IPS-NIHi7 (cell line): Measurements from ENCODE around the gene MRPS25.

Source experiments
- DNase-seq: peaks from one replicate; pipeline ENCODE4 v3.0.0; 2012; ENCODE audit warnings: mixed read lengths; ENCODE audit errors: extremely low spot score

Gene MRPS25

GRCh38 chr3:15064835-15065549 lies at the start of gene MRPS25:
TSS of gene MRPS25 (minus strand) at chr3:15065315. CDS start at chr3:15065194, 121 bp downstream.
- DNase-seq: peak; percentile 94

- no peak for DNase-seq
These were observed 48.8 kb upstream of the MRPS25 start for GRCh38 chr3:15113884-15114283.

- DNase-seq: no peak
These were observed 48.4 kb upstream of the MRPS25 start for GRCh38 chr3:15113471-15113870.

GRCh38 chr3:15112011-15112410 lies 46.9 kb upstream of the MRPS25 start:
- DNase-seq: no peak

GRCh38 chr3:15110206-15110605 lies 45.1 kb upstream of the MRPS25 start:
- no peak for DNase-seq

GRCh38 chr3:15108869-15109268 lies 43.8 kb upstream of the MRPS25 start:
- DNase-seq: no peak

- peak; percentile 93 for DNase-seq
These were observed 43.0 kb upstream of the MRPS25 start for GRCh38 chr3:15108082-15108545.

GRCh38 chr3:15107075-15107947 lies 42.2 kb upstream of the MRPS25 start:
- no peak for DNase-seq

- DNase-seq: no peak
These were observed 37.7 kb upstream of the MRPS25 start for GRCh38 chr3:15102836-15103235.

GRCh38 chr3:15102256-15102655 lies 37.1 kb upstream of the MRPS25 start:
- DNase-seq: no peak

GRCh38 chr3:15099364-15100098 lies 34.4 kb upstream of the MRPS25 start:
- no peak for DNase-seq

- peak; percentile 97 for DNase-seq
These were observed 33.6 kb upstream of the MRPS25 start, which contains the start of gene RBSN for GRCh38 chr3:15098503-15099363. TSS of gene RBSN (minus strand) at chr3:15099148. CDS start at chr3:15096120, 3,028 bp downstream.

GRCh38 chr3:15097891-15098290 lies 32.8 kb upstream of the MRPS25 start:
- DNase-seq: no peak

GRCh38 chr3:15096046-15096445 lies 30.9 kb upstream of the MRPS25 start:
- no peak for DNase-seq

- DNase-seq: no peak
These were observed 29.2 kb upstream of the MRPS25 start for GRCh38 chr3:15094187-15094875.

GRCh38 chr3:15092686-15093085 lies 27.6 kb upstream of the MRPS25 start:
- no peak for DNase-seq

- DNase-seq: no peak
These were observed 26.5 kb upstream of the MRPS25 start for GRCh38 chr3:15091575-15091974.

- DNase-seq: no peak
These were observed 24.1 kb upstream of the MRPS25 start for GRCh38 chr3:15089201-15089600.

GRCh38 chr3:15086699-15087098 lies 21.6 kb upstream of the MRPS25 start:
- DNase-seq: no peak

GRCh38 chr3:15086263-15086662 lies 21.1 kb upstream of the MRPS25 start:
- DNase-seq: no peak
